GM19023 (cell line): ENCODE data around the gene ZNF436.
"Not testable (repeated sequence)": the region's sequence is repeated elsewhere in the genome, so short reads cannot be mapped to it uniquely, and the experiment has no call there.

ENCODE experiments used
- ATAC-seq: cut with Tn5 transposase; IDR thresholded peaks from one replicate; pipeline ENCODE4 v1.9.1; 2021; ENCODE audit warnings: mild to moderate bottlenecking, moderate library complexity; ENCODE audit not compliant: unreplicated experiment

The ZNF436 gene

GRCh38 chr1:23393706-23394105 lies 24.1 kb upstream of the ZNF436 start:
- ATAC-seq = no peak

- ATAC-seq = no peak
Measured at GRCh38 chr1:23392125-23392855, 22.7 kb upstream of the ZNF436 start.

GRCh38 chr1:23389837-23390321 lies 20.2 kb upstream of the ZNF436 start:
- ATAC-seq = no peak

GRCh38 chr1:23387494-23387893 lies 17.9 kb upstream of the ZNF436 start:
- ATAC-seq = no peak

GRCh38 chr1:23385119-23385621 lies 15.5 kb upstream of the ZNF436 start:
- no peak for ATAC-seq

- no peak for ATAC-seq
Measured at GRCh38 chr1:23384312-23385058, 14.8 kb upstream of the ZNF436 start.

GRCh38 chr1:23383577-23384311 lies 14.1 kb upstream of the ZNF436 start:
- ATAC-seq = no peak

- no peak for ATAC-seq
Measured at GRCh38 chr1:23381233-23381885, 11.7 kb upstream of the ZNF436 start.

GRCh38 chr1:23380719-23381118 lies 11.1 kb upstream of the ZNF436 start:
- no peak for ATAC-seq

- ATAC-seq = not testable (repeated sequence)
Measured at GRCh38 chr1:23380236-23380635, 10.6 kb upstream of the ZNF436 start.

GRCh38 chr1:23376890-23377811 lies 7.5 kb upstream of the ZNF436 start:
- no peak for ATAC-seq

- ATAC-seq = not testable (repeated sequence)
Measured at GRCh38 chr1:23374079-23374735, 4.6 kb upstream of the ZNF436 start.

- ATAC-seq = no peak
Measured at GRCh38 chr1:23371987-23372880, 2.6 kb upstream of the ZNF436 start.

- no peak for ATAC-seq
Measured at GRCh38 chr1:23370709-23371584, 1.3 kb upstream of the ZNF436 start.

- no peak for ATAC-seq
Measured at GRCh38 chr1:23370330-23370708, 683 bp upstream of the ZNF436 start.

- ATAC-seq = peak; percentile 69
Measured at GRCh38 chr1:23368562-23369334, 888 bp downstream of the ZNF436 start.
